SJSA1 (cell line): ENCODE measurements around the gene KCNK17. TPM values are rescaled to one million over a fixed set of nuclear protein-coding genes. Genes with fewer than 3 reads are reported as not detected.

Source experiments
- DNase-seq, 2 experiments: peaks; one replicate each; pipeline ENCODE4 v3.0.0-alpha.2; 2015 to 2020; ENCODE audit warnings: low spot score in 2 of 2, low read depth in 1 of 2
- H3K27ac ChIP-seq: fragments of 250-450 bp; sonication (Bioruptor Pico); 2 replicates; pipeline ENCODE4 v1.5.1; 2020; ENCODE audit warnings: mild to moderate bottlenecking, moderate library complexity
- H3K27me3 ChIP-seq: fragments of 250-450 bp; sonication (Bioruptor Pico); replicated peaks from 2 replicates; pipeline ENCODE4 v1.5.1; 2020; ENCODE audit warnings: mild to moderate bottlenecking, moderate library complexity
- H3K36me3 ChIP-seq: fragments of 250-450 bp; sonication (Bioruptor Pico); 2 replicates; pipeline ENCODE4 v1.5.1; 2020; ENCODE audit warnings: mild to moderate bottlenecking
- H3K4me1 ChIP-seq: fragments of 250-450 bp; sonication (Bioruptor Pico); replicated peaks from 2 replicates; pipeline ENCODE4 v1.6.1; 2021; ENCODE audit warnings: mild to moderate bottlenecking
- H3K4me3 ChIP-seq: fragments of 250-450 bp; sonication (Bioruptor Pico); 2 replicates; pipeline ENCODE4 v1.5.1; 2020; ENCODE audit warnings: mild to moderate bottlenecking
- H3K9me3 ChIP-seq: fragments of 250-450 bp; sonication (Bioruptor Pico); replicated peaks from 2 replicates; pipeline ENCODE4 v1.5.1; 2020; ENCODE audit warnings: mild to moderate bottlenecking
- total RNA-seq: library from RNA; depleted of rRNA; stranded (reverse); fragments of >200 nt; shearing (Covaris generic); gene quantifications from 2 replicates; pipeline ENCODE4 v1.2.3, GENCODE V29; 2014; rRNA removed

Gene KCNK17
- total RNA-seq, 1 experiment from 2014 or later, result not detected

- no peak overlapping the region for H3K27ac ChIP-seq
- H3K4me3 ChIP-seq, result no peak overlapping the region
- H3K27me3 ChIP-seq, result no peaks in the 10 kb centered on the region; the same call in 1 of the 2 replicates
- DNase-seq, result no peak
- no peaks in the 10 kb centered on the region for H3K4me1 ChIP-seq
- H3K9me3 ChIP-seq, result no peaks in the 10 kb centered on the region
- no peaks in the 10 kb centered on the region for H3K36me3 ChIP-seq
Observed at GRCh38 chr6:39261751-39262150, 52.5 kb downstream of the KCNK17 start.

- Histone ChIP-seq H3K27ac (no peak overlapping the region), H3K4me1 (no peaks in the 10 kb centered on the region), H3K36me3 (no peaks in the 10 kb centered on the region), H3K9me3 (no peaks in the 10 kb centered on the region), H3K4me3 (no peak overlapping the region), H3K27me3 (no peaks in the 10 kb centered on the region; the same call in 1 of the 2 replicates)
- no peak for DNase-seq
Observed at GRCh38 chr6:39260953-39261352, 53.3 kb downstream of the KCNK17 start.

- no peak overlapping the region for H3K27ac ChIP-seq
- no peak overlapping the region for H3K4me3 ChIP-seq
- H3K4me1 ChIP-seq, result no peaks in the 10 kb centered on the region
- no peaks in the 10 kb centered on the region for H3K36me3 ChIP-seq
- no peak for DNase-seq
- H3K27me3 ChIP-seq, result no peaks in the 10 kb centered on the region; the same call in 1 of the 2 replicates
- no peaks in the 10 kb centered on the region for H3K9me3 ChIP-seq
Observed at GRCh38 chr6:39260456-39260855, 53.8 kb downstream of the KCNK17 start.

GRCh38 chr6:39256294-39256940 is 57.8 kb downstream of the KCNK17 start:
- H3K9me3 ChIP-seq, result no peaks in the 10 kb centered on the region
- no peaks in the 10 kb centered on the region; the same call in 1 of the 2 replicates for H3K27me3 ChIP-seq
- H3K27ac ChIP-seq, result no peak overlapping the region
- no peak overlapping the region for H3K4me3 ChIP-seq
- H3K36me3 ChIP-seq, result no peaks in the 10 kb centered on the region
- no peak for DNase-seq
- no peaks in the 10 kb centered on the region for H3K4me1 ChIP-seq

GRCh38 chr6:39254999-39255535 is 59.2 kb downstream of the KCNK17 start:
- no peak overlapping the region for H3K27ac ChIP-seq
- H3K9me3 ChIP-seq, result no peaks in the 10 kb centered on the region
- H3K27me3 ChIP-seq, result no peaks in the 10 kb centered on the region; the same call in 1 of the 2 replicates
- H3K4me3 ChIP-seq, result no peak overlapping the region
- no peaks in the 10 kb centered on the region for H3K36me3 ChIP-seq
- DNase-seq, result no peak
- H3K4me1 ChIP-seq, result no peaks in the 10 kb centered on the region

- Histone ChIP-seq H3K27me3 (no peaks in the 10 kb centered on the region), H3K36me3 (no peaks in the 10 kb centered on the region), H3K9me3 (no peaks in the 10 kb centered on the region), H3K4me3 (no peak overlapping the region), H3K27ac (no peak overlapping the region), H3K4me1 (no peaks in the 10 kb centered on the region)
- no peak for DNase-seq
Observed at GRCh38 chr6:39251406-39251805, 62.8 kb downstream of the KCNK17 start.

GRCh38 chr6:39250507-39250906 is 63.7 kb downstream of the KCNK17 start:
- H3K4me1 ChIP-seq, result no peaks in the 10 kb centered on the region
- no peaks in the 10 kb centered on the region for H3K36me3 ChIP-seq
- no peak for DNase-seq
- H3K4me3 ChIP-seq, result no peak overlapping the region
- no peak overlapping the region for H3K27ac ChIP-seq
- H3K9me3 ChIP-seq, result no peaks in the 10 kb centered on the region
- H3K27me3 ChIP-seq, result no peaks in the 10 kb centered on the region

GRCh38 chr6:39249278-39249677 is 64.9 kb downstream of the KCNK17 start:
- no peaks in the 10 kb centered on the region for H3K9me3 ChIP-seq
- DNase-seq, result no peak
- H3K36me3 ChIP-seq, result no peaks in the 10 kb centered on the region
- no peak overlapping the region for H3K27ac ChIP-seq
- H3K27me3 ChIP-seq, result no peaks in the 10 kb centered on the region
- no peaks in the 10 kb centered on the region for H3K4me1 ChIP-seq
- H3K4me3 ChIP-seq, result no peak overlapping the region

Other genes with a start within 250 kb of the KCNK17 start
- 15.8 and 20.0 TPM in 2 replicates for gene SAYSD1, start 199.2 kb downstream of the KCNK17 start, total RNA-seq
- not detected in 2 replicates for gene KCNK5, start 84.9 kb downstream of the KCNK17 start, total RNA-seq
- not detected in 2 replicates for gene KCNK16, start 8.3 kb upstream of the KCNK17 start, total RNA-seq